ENCODE results near the gene EIF4G3.

DNA sequence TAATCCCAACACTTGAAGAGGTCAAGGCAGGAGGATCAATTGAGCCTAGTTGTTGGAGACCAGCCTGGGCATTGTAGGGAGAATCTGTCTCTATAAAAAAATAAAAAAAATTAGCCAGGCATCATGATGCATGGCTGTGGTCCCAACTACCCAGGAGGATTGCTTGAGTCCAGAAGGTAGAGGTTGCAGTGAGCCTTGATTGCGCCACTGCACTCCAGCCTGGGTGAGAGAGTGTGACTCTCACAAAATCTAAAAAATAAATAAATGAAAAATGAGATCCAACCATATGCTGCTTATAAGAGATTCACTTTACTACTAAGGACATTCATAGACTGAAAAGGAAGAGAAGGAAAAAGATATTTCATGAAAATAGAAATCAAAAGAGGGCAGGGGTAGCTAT, 342.5 kb downstream of the EIF4G3 start:
- TF ChIP-seq, protein P1, sequence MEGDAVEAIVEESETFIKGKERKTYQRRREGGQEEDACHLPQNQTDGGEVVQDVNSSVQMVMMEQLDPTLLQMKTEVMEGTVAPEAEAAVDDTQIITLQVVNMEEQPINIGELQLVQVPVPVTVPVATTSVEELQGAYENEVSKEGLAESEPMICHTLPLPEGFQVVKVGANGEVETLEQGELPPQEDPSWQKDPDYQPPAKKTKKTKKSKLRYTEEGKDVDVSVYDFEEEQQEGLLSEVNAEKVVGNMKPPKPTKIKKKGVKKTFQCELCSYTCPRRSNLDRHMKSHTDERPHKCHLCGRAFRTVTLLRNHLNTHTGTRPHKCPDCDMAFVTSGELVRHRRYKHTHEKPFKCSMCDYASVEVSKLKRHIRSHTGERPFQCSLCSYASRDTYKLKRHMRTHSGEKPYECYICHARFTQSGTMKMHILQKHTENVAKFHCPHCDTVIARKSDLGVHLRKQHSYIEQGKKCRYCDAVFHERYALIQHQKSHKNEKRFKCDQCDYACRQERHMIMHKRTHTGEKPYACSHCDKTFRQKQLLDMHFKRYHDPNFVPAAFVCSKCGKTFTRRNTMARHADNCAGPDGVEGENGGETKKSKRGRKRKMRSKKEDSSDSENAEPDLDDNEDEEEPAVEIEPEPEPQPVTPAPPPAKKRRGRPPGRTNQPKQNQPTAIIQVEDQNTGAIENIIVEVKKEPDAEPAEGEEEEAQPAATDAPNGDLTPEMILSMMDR (conservative IDR thresholded peaks at IDR 0.05; ENCODE audit: low read depth, low read length): no peak
- no peak for TF ChIP-seq EZH2 (IDR thresholded peaks at IDR 0.05; ENCODE audit: borderline replicate concordance, low read depth, low read length, poor library complexity, severe bottlenecking)

All from A673 (cell line).